ENCODE data around the gene ACOT8. TPM values are rescaled to one million over a fixed set of nuclear protein-coding genes. Genes with fewer than 3 reads are reported as not detected.
A peak's percentile ranks its signal among the peaks of the same experiment; 100 is the strongest.

The ACOT8 gene
- total and polyA plus RNA-seq, 9 of the 15 experiments (the other 6 are each of a cell fraction or from before 2014, with no cell fraction given): 8.2 to 46.7 (median 20.7) TPM

GRCh38 chr20:45857114-45857881, at the start of gene ACOT8, which contains the start of gene ZSWIM3 (continued):
- TF ChIP-seq POLR2B (IDR thresholded peaks at IDR 0.05; ENCODE audit: low read depth, partially characterized antibody) (peak; percentile 59), MAFF (IDR thresholded peaks at IDR 0.05; ENCODE audit: low read length) (no peak), ZC3H8 (IDR thresholded peaks at IDR 0.05) (no peak), NFRKB (IDR thresholded peaks at IDR 0.05; ENCODE audit: low read depth) (peak; percentile 42; the same call in 1 of the 2 replicates), MCM3 (IDR thresholded peaks at IDR 0.05) (no peak), XRCC4 (IDR thresholded peaks at IDR 0.05; ENCODE audit: extremely low read depth, insufficient read depth, insufficient read length) (no peak), SMAD2 (IDR thresholded peaks at IDR 0.05; ENCODE audit: low read depth, low read length) (no peak), TBL1XR1 (IDR thresholded peaks at IDR 0.05; ENCODE audit: low read length in 2 of 2) (no peak), L3MBTL2 (IDR thresholded peaks at IDR 0.05) (peak; percentile 63), ZFX (CRISPR knock-in tag; IDR thresholded peaks at IDR 0.05) (peak; percentile 75), SMARCB1 (IDR thresholded peaks at IDR 0.05; ENCODE audit: insufficient read length, low read depth) (no peak), TCFL5 (CRISPR knock-in tag; conservative IDR thresholded peaks at IDR 0.05) (no peak), ZC3H11A (IDR thresholded peaks at IDR 0.05; ENCODE audit: low read depth, low read length) (no peak), KDM5B (IDR thresholded peaks at IDR 0.05; ENCODE audit: insufficient replicate concordance, low read depth, low read length) (peak; percentile 96)

Measured in K562 (cell line).